Measurements from ENCODE around the gene ADAMTS12. TPM values are rescaled to one million over a fixed set of nuclear protein-coding genes. Genes with fewer than 3 reads are reported as not detected.

ADAMTS12 gene
- total and polyA plus RNA-seq, 10 of the 15 experiments (the other 5 are each of a cell fraction or from before 2014, with no cell fraction given): 0.11 to 35.8 (median 20.7) TPM

DNA sequence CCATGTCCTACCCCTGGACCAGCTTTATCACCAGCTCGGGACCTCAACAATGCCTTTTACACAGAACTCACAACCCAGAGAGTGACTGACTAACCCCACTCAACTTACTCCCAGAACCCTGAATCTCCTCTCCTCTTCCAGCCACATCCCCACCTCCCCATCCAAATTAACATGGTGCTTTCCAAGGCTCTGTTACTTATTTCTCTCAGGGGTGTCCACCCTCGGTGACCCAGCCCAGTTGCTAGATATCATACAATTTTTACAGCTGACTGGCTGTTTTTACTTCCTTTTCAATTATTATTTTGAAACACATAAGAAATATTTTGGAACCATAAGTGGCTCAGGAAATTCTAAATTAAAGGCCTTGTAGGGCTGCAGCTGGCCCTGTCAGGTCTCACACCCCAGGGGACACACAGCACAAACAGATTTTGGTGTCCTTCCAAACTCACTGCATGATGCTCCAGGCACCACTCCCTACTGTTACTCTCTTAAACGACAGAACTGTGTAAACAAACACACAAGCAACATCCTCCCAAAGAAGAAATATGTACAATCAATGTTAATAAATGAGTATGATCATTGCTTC is 180.6 kb downstream of the ADAMTS12 start:
- no peak overlapping the region for H3K9ac ChIP-seq (ENCODE audit: control insufficient read depth, insufficient read depth, low read length)

More for the DNA sequence above, 180.6 kb downstream of the ADAMTS12 start:
- Histone ChIP-seq H3K4me2 (ENCODE audit: control insufficient read depth, insufficient read depth) (no peak overlapping the region), H3K4me1 (ENCODE audit: control insufficient read depth, insufficient read depth, low read length) (peaks cover 12% of the 10 kb centered on the region; the same call in 1 of the 2 replicates), H3K9me3 (replicated peaks; ENCODE audit: control insufficient read depth, insufficient read depth, low read length) (peaks cover 2% of the 10 kb centered on the region; the same call in 2 of the 3 replicates), H3K4me3 (no peak overlapping the region), H3K27ac (ENCODE audit: control insufficient read depth, insufficient read depth) (no peak overlapping the region), H3K79me2 (ENCODE audit: control insufficient read depth, insufficient read depth, low read length) (no peaks in the 10 kb centered on the region), H4K20me1 (ENCODE audit: control insufficient read depth, insufficient read depth) (no peaks in the 10 kb centered on the region), H3K27me3 (replicated peaks in 1 of 2; ENCODE audit: control insufficient read depth in 2 of 2, insufficient read depth in 2 of 2, low read length in 1 of 2) (no peaks in the 10 kb centered on the region), H3K36me3 (ENCODE audit: control insufficient read depth in 2 of 2, insufficient read depth in 2 of 2, low read length in 1 of 2) (no peaks in the 10 kb centered on the region), H2AFZ (ENCODE audit: control insufficient read depth, low read depth, low read length) (no peak overlapping the region)
- ATAC-seq (no peak), DNase-seq (ENCODE audit: low read depth, low spot score) (no peak), FAIRE-seq (no peak)
- CTCF ChIA-PET: no interaction called here
- SMC1A ChIA-PET (ENCODE audit: uncharacterized antibody, unreplicated experiment): interaction anchor here (0.6 kb wide), 1 partner anchor 191 kb away, joined by 3 read pairs; no protein-coding TSS in a partner anchor
- intact Hi-C loops (cut with micrococcal nuclease; ENCODE audit: unreplicated experiment) (no loop called here), in situ Hi-C loops (cut with MboI) (no loop called here)
- BruUV-seq (replicated peaks): no TSS peak
- TF ChIP-seq, protein P1, sequence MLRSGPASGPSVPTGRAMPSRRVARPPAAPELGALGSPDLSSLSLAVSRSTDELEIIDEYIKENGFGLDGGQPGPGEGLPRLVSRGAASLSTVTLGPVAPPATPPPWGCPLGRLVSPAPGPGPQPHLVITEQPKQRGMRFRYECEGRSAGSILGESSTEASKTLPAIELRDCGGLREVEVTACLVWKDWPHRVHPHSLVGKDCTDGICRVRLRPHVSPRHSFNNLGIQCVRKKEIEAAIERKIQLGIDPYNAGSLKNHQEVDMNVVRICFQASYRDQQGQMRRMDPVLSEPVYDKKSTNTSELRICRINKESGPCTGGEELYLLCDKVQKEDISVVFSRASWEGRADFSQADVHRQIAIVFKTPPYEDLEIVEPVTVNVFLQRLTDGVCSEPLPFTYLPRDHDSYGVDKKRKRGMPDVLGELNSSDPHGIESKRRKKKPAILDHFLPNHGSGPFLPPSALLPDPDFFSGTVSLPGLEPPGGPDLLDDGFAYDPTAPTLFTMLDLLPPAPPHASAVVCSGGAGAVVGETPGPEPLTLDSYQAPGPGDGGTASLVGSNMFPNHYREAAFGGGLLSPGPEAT (IDR thresholded peaks at IDR 0.05; ENCODE audit: low read depth): no peak
- TF ChIP-seq, protein P2, sequence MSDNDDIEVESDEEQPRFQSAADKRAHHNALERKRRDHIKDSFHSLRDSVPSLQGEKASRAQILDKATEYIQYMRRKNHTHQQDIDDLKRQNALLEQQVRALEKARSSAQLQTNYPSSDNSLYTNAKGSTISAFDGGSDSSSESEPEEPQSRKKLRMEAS (IDR thresholded peaks at IDR 0.05; ENCODE audit: low read depth, low read length): no peak
- no peak for TF ChIP-seq RFX5 (IDR thresholded peaks at IDR 0.05; ENCODE audit: low read depth, low read length)
- no peak for TF ChIP-seq SPI1 (IDR thresholded peaks at IDR 0.05; ENCODE audit: borderline replicate concordance, insufficient read depth, low read depth, low read length)
- TF ChIP-seq, protein P3, sequence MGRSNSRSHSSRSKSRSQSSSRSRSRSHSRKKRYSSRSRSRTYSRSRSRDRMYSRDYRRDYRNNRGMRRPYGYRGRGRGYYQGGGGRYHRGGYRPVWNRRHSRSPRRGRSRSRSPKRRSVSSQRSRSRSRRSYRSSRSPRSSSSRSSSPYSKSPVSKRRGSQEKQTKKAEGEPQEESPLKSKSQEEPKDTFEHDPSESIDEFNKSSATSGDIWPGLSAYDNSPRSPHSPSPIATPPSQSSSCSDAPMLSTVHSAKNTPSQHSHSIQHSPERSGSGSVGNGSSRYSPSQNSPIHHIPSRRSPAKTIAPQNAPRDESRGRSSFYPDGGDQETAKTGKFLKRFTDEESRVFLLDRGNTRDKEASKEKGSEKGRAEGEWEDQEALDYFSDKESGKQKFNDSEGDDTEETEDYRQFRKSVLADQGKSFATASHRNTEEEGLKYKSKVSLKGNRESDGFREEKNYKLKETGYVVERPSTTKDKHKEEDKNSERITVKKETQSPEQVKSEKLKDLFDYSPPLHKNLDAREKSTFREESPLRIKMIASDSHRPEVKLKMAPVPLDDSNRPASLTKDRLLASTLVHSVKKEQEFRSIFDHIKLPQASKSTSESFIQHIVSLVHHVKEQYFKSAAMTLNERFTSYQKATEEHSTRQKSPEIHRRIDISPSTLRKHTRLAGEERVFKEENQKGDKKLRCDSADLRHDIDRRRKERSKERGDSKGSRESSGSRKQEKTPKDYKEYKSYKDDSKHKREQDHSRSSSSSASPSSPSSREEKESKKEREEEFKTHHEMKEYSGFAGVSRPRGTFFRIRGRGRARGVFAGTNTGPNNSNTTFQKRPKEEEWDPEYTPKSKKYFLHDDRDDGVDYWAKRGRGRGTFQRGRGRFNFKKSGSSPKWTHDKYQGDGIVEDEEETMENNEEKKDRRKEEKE (IDR thresholded peaks at IDR 0.05): no peak
- TF ChIP-seq PAX8 (IDR thresholded peaks at IDR 0.05): no peak
- no peak for TF ChIP-seq BMI1 (IDR thresholded peaks at IDR 0.05; ENCODE audit: borderline replicate concordance)
- TF ChIP-seq, protein P4, sequence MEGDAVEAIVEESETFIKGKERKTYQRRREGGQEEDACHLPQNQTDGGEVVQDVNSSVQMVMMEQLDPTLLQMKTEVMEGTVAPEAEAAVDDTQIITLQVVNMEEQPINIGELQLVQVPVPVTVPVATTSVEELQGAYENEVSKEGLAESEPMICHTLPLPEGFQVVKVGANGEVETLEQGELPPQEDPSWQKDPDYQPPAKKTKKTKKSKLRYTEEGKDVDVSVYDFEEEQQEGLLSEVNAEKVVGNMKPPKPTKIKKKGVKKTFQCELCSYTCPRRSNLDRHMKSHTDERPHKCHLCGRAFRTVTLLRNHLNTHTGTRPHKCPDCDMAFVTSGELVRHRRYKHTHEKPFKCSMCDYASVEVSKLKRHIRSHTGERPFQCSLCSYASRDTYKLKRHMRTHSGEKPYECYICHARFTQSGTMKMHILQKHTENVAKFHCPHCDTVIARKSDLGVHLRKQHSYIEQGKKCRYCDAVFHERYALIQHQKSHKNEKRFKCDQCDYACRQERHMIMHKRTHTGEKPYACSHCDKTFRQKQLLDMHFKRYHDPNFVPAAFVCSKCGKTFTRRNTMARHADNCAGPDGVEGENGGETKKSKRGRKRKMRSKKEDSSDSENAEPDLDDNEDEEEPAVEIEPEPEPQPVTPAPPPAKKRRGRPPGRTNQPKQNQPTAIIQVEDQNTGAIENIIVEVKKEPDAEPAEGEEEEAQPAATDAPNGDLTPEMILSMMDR (IDR thresholded peaks at IDR 0.05 in 2 of 3, conservative IDR thresholded peaks at IDR 0.05 in 1 of 3; ENCODE audit: control insufficient read depth in 2 of 3, extremely low read depth in 1 of 3, insufficient read depth in 1 of 3, low read depth in 3 of 3, low read length in 3 of 3): no peak
- TF ChIP-seq, protein P5, sequence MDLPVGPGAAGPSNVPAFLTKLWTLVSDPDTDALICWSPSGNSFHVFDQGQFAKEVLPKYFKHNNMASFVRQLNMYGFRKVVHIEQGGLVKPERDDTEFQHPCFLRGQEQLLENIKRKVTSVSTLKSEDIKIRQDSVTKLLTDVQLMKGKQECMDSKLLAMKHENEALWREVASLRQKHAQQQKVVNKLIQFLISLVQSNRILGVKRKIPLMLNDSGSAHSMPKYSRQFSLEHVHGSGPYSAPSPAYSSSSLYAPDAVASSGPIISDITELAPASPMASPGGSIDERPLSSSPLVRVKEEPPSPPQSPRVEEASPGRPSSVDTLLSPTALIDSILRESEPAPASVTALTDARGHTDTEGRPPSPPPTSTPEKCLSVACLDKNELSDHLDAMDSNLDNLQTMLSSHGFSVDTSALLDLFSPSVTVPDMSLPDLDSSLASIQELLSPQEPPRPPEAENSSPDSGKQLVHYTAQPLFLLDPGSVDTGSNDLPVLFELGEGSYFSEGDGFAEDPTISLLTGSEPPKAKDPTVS (IDR thresholded peaks at IDR 0.05; ENCODE audit: low read depth, low read length): no peak
- WGBS (ENCODE audit: insufficient coverage, insufficient replicate concordance, low lambda C conversion rate, missing lambda C conversion rate): 32% methylated on average over 3 of the region's 3 CpGs
- POLR2A ChIA-PET: no interaction called here
- RAD21 ChIA-PET (ENCODE audit: unreplicated experiment): no interaction called here
